Measurements from ENCODE around the gene GALNT16. TPM values are rescaled to one million over a fixed set of nuclear protein-coding genes. Genes with fewer than 3 reads are reported as not detected.

The GALNT16 gene
- total RNA-seq, 1 experiment from 2014 or later: 4.0 TPM

- TF ChIP-seq CTCF (IDR thresholded peaks at IDR 0.05; ENCODE audit: unreplicated experiment): no peak
- Mint-ChIP-seq H3K36me3 (ENCODE audit: insufficient read depth, unreplicated experiment) (no peaks in the 10 kb centered on the region), H3K27ac (ENCODE audit: unreplicated experiment) (no peak overlapping the region), H3K4me3 (ENCODE audit: low read depth, unreplicated experiment) (no peak overlapping the region), H3K4me1 (ENCODE audit: low read depth, unreplicated experiment) (no peaks in the 10 kb centered on the region), H3K9me3 (ENCODE audit: low read depth, unreplicated experiment) (no peaks in the 10 kb centered on the region), H3K27me3 (ENCODE audit: unreplicated experiment) (peaks cover 21% of the 10 kb centered on the region)
- intact Hi-C loops (cut with micrococcal nuclease; ENCODE audit: unreplicated experiment): no loop called here
- CTCF ChIA-PET: no interaction called here
- no peak for DNase-seq
- BruUV-seq (replicated peaks): no TSS peak
Observed at GRCh38 chr14:69328765-69329164, 68.8 kb downstream of the GALNT16 start.

GRCh38 chr14:69331206-69331605, 71.2 kb downstream of the GALNT16 start:
- TF ChIP-seq CTCF (IDR thresholded peaks at IDR 0.05; ENCODE audit: unreplicated experiment): no peak
- no peak overlapping the region for H3K27ac Mint-ChIP-seq (ENCODE audit: unreplicated experiment)
- no peaks in the 10 kb centered on the region for H3K36me3 Mint-ChIP-seq (ENCODE audit: insufficient read depth, unreplicated experiment)
- no TSS peak for BruUV-seq (replicated peaks)
- intact Hi-C loops (cut with micrococcal nuclease; ENCODE audit: unreplicated experiment): loop anchor here (5.0 kb wide), 1 partner anchor 74 kb away; no protein-coding TSS in a partner anchor
- no peak overlapping the region for H3K4me3 Mint-ChIP-seq (ENCODE audit: low read depth, unreplicated experiment)
- DNase-seq: no peak
- no peaks in the 10 kb centered on the region for H3K4me1 Mint-ChIP-seq (ENCODE audit: low read depth, unreplicated experiment)
- CTCF ChIA-PET: no interaction called here
- peaks cover 20% of the 10 kb centered on the region for H3K27me3 Mint-ChIP-seq (ENCODE audit: unreplicated experiment)
- H3K9me3 Mint-ChIP-seq (ENCODE audit: low read depth, unreplicated experiment): no peaks in the 10 kb centered on the region

- no peaks in the 10 kb centered on the region for H3K9me3 Mint-ChIP-seq (ENCODE audit: low read depth, unreplicated experiment)
- H3K36me3 Mint-ChIP-seq (ENCODE audit: insufficient read depth, unreplicated experiment): no peaks in the 10 kb centered on the region
- no peak for TF ChIP-seq CTCF (IDR thresholded peaks at IDR 0.05; ENCODE audit: unreplicated experiment)
- no peak overlapping the region for H3K4me3 Mint-ChIP-seq (ENCODE audit: low read depth, unreplicated experiment)
- no peak overlapping the region for H3K27ac Mint-ChIP-seq (ENCODE audit: unreplicated experiment)
- no peaks in the 10 kb centered on the region for H3K4me1 Mint-ChIP-seq (ENCODE audit: low read depth, unreplicated experiment)
- CTCF ChIA-PET: no interaction called here
- DNase-seq: no peak
- peaks cover 14% of the 10 kb centered on the region for H3K27me3 Mint-ChIP-seq (ENCODE audit: unreplicated experiment)
- intact Hi-C loops (cut with micrococcal nuclease; ENCODE audit: unreplicated experiment): loop anchor here (5.0 kb wide), 1 partner anchor 76 kb away; no protein-coding TSS in a partner anchor
- BruUV-seq (replicated peaks): no TSS peak
Observed at GRCh38 chr14:69332782-69333395, 72.9 kb downstream of the GALNT16 start.

GRCh38 chr14:69333791-69334337, 73.9 kb downstream of the GALNT16 start:
- Mint-ChIP-seq H3K36me3 (ENCODE audit: insufficient read depth, unreplicated experiment) (no peaks in the 10 kb centered on the region), H3K4me1 (ENCODE audit: low read depth, unreplicated experiment) (no peaks in the 10 kb centered on the region), H3K27ac (ENCODE audit: unreplicated experiment) (no peak overlapping the region), H3K27me3 (ENCODE audit: unreplicated experiment) (peaks cover 14% of the 10 kb centered on the region), H3K9me3 (ENCODE audit: low read depth, unreplicated experiment) (no peaks in the 10 kb centered on the region), H3K4me3 (ENCODE audit: low read depth, unreplicated experiment) (no peak overlapping the region)
- TF ChIP-seq CTCF (IDR thresholded peaks at IDR 0.05; ENCODE audit: unreplicated experiment): no peak
- DNase-seq: no peak
- intact Hi-C loops (cut with micrococcal nuclease; ENCODE audit: unreplicated experiment): loop anchor here (5.0 kb wide), 1 partner anchor 77 kb away; no protein-coding TSS in a partner anchor
- CTCF ChIA-PET: no interaction called here
- BruUV-seq (replicated peaks): no TSS peak

Data from Calu3 (cell line).